Measurements from ENCODE around the gene SSBP3.

SSBP3 gene

GRCh38 chr1:54345116-54345515 lies 61.1 kb downstream of the SSBP3 start:
- Histone ChIP-seq H3K27ac (no peak overlapping the region), H3K9ac (ENCODE audit: insufficient read length) (no peak overlapping the region), H3K4me3 (no peak overlapping the region), H3K36me3 (ENCODE audit: insufficient read depth, low read length) (peaks cover 4% of the 10 kb centered on the region; the same call in 1 of the 2 replicates), H3K9me3 (ENCODE audit: low read depth, low read length) (no peaks in the 10 kb centered on the region)
- DNase-seq (ENCODE audit: low read depth, low spot score): no peak
- TF ChIP-seq POLR2AphosphoS5 (IDR thresholded peaks at IDR 0.05; ENCODE audit: borderline replicate concordance, low read depth, low read length): no peak
- no peak for TF ChIP-seq EZH2 (IDR thresholded peaks at IDR 0.05)
- TF ChIP-seq FOXP2 (optimal IDR thresholded peaks at IDR 0.05; ENCODE audit: control extremely low read depth, extremely low read length, insufficient read depth): no peak

DNA sequence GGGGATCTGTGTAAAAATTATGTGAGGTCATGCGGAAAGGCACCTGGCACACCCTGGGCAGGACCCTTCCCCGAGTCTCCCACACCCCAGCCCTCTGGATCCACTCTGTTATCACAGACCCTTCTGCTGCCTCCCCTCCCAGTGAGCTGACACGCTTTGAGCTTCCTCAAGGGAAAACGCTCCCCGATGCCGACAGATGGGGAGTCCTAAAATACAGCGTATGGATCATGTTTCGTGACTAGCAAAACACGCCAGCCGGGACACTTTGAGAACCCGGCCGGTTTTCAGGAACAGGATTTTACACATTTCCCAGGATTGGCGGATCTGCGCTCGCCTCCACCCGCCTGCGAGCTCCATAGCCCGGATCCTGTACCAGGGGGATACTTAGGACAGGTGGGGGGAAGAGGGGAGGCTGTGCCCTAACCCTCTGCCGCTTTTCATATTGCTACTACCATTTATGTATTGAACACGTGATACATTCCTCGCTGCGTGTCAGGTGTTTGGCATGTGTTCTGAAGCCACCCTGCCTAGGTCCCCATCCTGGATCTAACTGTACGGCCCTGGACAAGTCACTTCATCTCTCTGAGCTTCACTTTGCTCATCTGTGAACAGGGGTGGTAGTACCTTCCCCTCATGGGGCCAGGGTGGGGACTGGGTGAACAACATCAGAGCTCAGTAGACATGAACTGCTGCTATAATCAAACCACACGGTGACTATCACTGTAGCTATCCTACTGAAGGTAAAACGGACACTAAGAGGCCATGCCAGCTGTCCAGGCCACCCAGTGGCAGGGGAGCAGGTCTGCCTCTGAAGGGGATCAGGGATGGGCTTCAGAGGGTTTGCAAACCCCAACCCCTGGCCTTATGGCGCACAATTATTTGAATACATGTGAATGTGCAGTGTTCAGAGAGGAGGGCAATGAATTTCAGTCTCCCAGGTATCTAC lies 63.2 kb downstream of the SSBP3 start:
- no peak overlapping the region for H3K9ac ChIP-seq (ENCODE audit: insufficient read length)
- DNase-seq (ENCODE audit: low read depth, low spot score): no peak
- H3K27ac ChIP-seq: no peak overlapping the region

GRCh38 chr1:54342288-54342687 lies 63.9 kb downstream of the SSBP3 start:
- H3K27ac ChIP-seq: no peak overlapping the region
- no peak for TF ChIP-seq POLR2AphosphoS5 (IDR thresholded peaks at IDR 0.05; ENCODE audit: borderline replicate concordance, low read depth, low read length)
- TF ChIP-seq EZH2 (IDR thresholded peaks at IDR 0.05): no peak
- no peak for TF ChIP-seq FOXP2 (optimal IDR thresholded peaks at IDR 0.05; ENCODE audit: control extremely low read depth, extremely low read length, insufficient read depth)
- DNase-seq (ENCODE audit: low read depth, low spot score): no peak
- H3K9me3 ChIP-seq (ENCODE audit: low read depth, low read length): no peaks in the 10 kb centered on the region
- H3K9ac ChIP-seq (ENCODE audit: insufficient read length): no peak overlapping the region
- H3K4me3 ChIP-seq: no peak overlapping the region
- H3K36me3 ChIP-seq (ENCODE audit: insufficient read depth, low read length): no peaks in the 10 kb centered on the region

More for the DNA sequence above, 63.2 kb downstream of the SSBP3 start:
- Histone ChIP-seq H3K9me3 (ENCODE audit: low read depth, low read length) (no peaks in the 10 kb centered on the region), H3K36me3 (ENCODE audit: insufficient read depth, low read length) (no peaks in the 10 kb centered on the region), H3K4me3 (no peak overlapping the region)
- no peak for TF ChIP-seq POLR2AphosphoS5 (IDR thresholded peaks at IDR 0.05; ENCODE audit: borderline replicate concordance, low read depth, low read length)
- TF ChIP-seq FOXP2 (optimal IDR thresholded peaks at IDR 0.05; ENCODE audit: control extremely low read depth, extremely low read length, insufficient read depth): no peak
- no peak for TF ChIP-seq EZH2 (IDR thresholded peaks at IDR 0.05)

DNA sequence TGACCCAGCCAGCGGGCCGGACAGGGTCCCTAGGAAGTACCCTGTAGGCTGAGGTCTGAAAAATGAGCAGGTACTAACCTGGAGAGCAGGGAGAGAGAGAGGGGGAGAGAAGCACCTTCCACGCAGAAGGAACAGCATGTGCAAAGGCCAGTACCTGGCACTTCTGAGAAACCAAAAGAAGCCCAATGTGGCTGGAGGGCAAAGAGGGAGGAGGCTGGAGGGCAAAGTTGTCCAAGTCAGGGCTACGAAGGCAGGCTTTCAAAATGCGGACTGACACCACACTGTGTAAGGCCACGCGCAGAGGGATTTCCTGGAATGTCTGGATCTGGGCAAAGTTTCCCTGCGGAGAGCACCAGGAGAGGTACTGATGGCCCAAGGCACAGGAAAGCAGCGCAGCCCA lies 64.4 kb downstream of the SSBP3 start:
- H3K27ac ChIP-seq: no peak overlapping the region
- H3K9me3 ChIP-seq (ENCODE audit: low read depth, low read length): no peaks in the 10 kb centered on the region
- TF ChIP-seq EZH2 (IDR thresholded peaks at IDR 0.05): no peak
- TF ChIP-seq POLR2AphosphoS5 (IDR thresholded peaks at IDR 0.05; ENCODE audit: borderline replicate concordance, low read depth, low read length): no peak
- no peak for TF ChIP-seq FOXP2 (optimal IDR thresholded peaks at IDR 0.05; ENCODE audit: control extremely low read depth, extremely low read length, insufficient read depth)
- DNase-seq (ENCODE audit: low read depth, low spot score): no peak
- H3K36me3 ChIP-seq (ENCODE audit: insufficient read depth, low read length): no peaks in the 10 kb centered on the region
- H3K9ac ChIP-seq (ENCODE audit: insufficient read length): no peak overlapping the region
- no peak overlapping the region for H3K4me3 ChIP-seq

GRCh38 chr1:54340878-54341277 lies 65.3 kb downstream of the SSBP3 start:
- no peaks in the 10 kb centered on the region for H3K36me3 ChIP-seq (ENCODE audit: insufficient read depth, low read length)
- H3K9ac ChIP-seq (ENCODE audit: insufficient read length): no peak overlapping the region
- no peaks in the 10 kb centered on the region for H3K9me3 ChIP-seq (ENCODE audit: low read depth, low read length)
- H3K27ac ChIP-seq: no peak overlapping the region
- no peak for DNase-seq (ENCODE audit: low read depth, low spot score)
- TF ChIP-seq POLR2AphosphoS5 (IDR thresholded peaks at IDR 0.05; ENCODE audit: borderline replicate concordance, low read depth, low read length) (no peak), EZH2 (IDR thresholded peaks at IDR 0.05) (no peak), FOXP2 (optimal IDR thresholded peaks at IDR 0.05; ENCODE audit: control extremely low read depth, extremely low read length, insufficient read depth) (no peak)
- no peak overlapping the region for H3K4me3 ChIP-seq

- no peaks in the 10 kb centered on the region for H3K9me3 ChIP-seq (ENCODE audit: low read depth, low read length)
- H3K27ac ChIP-seq: no peak overlapping the region
- H3K4me3 ChIP-seq: no peak overlapping the region
- no peak for DNase-seq (ENCODE audit: low read depth, low spot score)
- H3K9ac ChIP-seq (ENCODE audit: insufficient read length): no peak overlapping the region
- TF ChIP-seq FOXP2 (optimal IDR thresholded peaks at IDR 0.05; ENCODE audit: control extremely low read depth, extremely low read length, insufficient read depth): no peak
- TF ChIP-seq POLR2AphosphoS5 (IDR thresholded peaks at IDR 0.05; ENCODE audit: borderline replicate concordance, low read depth, low read length): no peak
- no peak for TF ChIP-seq EZH2 (IDR thresholded peaks at IDR 0.05)
- H3K36me3 ChIP-seq (ENCODE audit: insufficient read depth, low read length): no peaks in the 10 kb centered on the region
These were observed 65.8 kb downstream of the SSBP3 start for GRCh38 chr1:54340434-54340833.

DNA sequence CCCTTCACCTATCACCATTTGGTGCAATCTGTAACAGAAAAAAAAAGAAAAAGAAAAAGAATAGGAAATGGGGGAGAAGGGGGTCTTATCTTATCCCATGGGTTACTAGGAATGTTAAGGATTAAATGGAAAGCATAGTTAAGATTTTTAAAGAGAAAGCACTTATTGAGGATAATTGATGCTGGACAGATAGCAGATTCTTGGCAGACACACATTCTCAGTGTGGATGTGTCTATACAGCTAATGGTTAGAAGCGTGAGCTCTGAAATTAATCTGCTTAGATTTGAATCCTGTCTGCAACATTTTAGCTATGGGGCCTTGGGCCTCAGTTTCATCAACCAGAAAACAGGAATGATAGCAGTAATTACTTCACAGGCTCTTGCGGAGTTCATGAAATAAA lies 67.1 kb downstream of the SSBP3 start:
- Histone ChIP-seq H3K27ac (no peak overlapping the region), H3K4me3 (no peak overlapping the region), H3K9ac (ENCODE audit: insufficient read length) (no peak overlapping the region), H3K36me3 (ENCODE audit: insufficient read depth, low read length) (no peaks in the 10 kb centered on the region), H3K9me3 (ENCODE audit: low read depth, low read length) (no peaks in the 10 kb centered on the region)
- DNase-seq (ENCODE audit: low read depth, low spot score): no peak
- no peak for TF ChIP-seq EZH2 (IDR thresholded peaks at IDR 0.05)
- TF ChIP-seq POLR2AphosphoS5 (IDR thresholded peaks at IDR 0.05; ENCODE audit: borderline replicate concordance, low read depth, low read length): no peak
- TF ChIP-seq FOXP2 (optimal IDR thresholded peaks at IDR 0.05; ENCODE audit: control extremely low read depth, extremely low read length, insufficient read depth): no peak

DNA sequence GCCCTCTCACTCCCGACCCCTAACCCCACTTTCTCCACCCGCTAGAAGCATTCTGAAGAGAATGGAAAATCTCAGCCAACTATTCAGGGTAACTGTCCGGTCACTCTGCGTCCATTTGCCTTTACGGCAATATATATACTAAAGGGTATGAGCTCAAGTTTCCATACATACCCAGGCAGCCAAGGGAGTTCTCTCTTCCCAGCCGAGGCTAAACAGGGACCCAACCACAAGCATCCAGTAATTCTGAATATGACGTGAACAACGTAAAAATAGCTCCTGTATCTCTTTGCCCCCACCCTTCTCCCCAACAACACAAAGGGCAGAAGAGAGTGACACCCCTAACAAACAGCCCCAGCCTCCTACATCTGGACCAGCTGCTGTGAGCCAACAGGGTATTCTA lies 67.7 kb downstream of the SSBP3 start:
- H3K9me3 ChIP-seq (ENCODE audit: low read depth, low read length): no peaks in the 10 kb centered on the region
- DNase-seq (ENCODE audit: low read depth, low spot score): no peak
- no peak overlapping the region for H3K4me3 ChIP-seq
- no peak overlapping the region for H3K27ac ChIP-seq
- TF ChIP-seq FOXP2 (optimal IDR thresholded peaks at IDR 0.05; ENCODE audit: control extremely low read depth, extremely low read length, insufficient read depth) (no peak), POLR2AphosphoS5 (IDR thresholded peaks at IDR 0.05; ENCODE audit: borderline replicate concordance, low read depth, low read length) (no peak), EZH2 (IDR thresholded peaks at IDR 0.05) (no peak)
- H3K36me3 ChIP-seq (ENCODE audit: insufficient read depth, low read length): no peaks in the 10 kb centered on the region
- no peak overlapping the region for H3K9ac ChIP-seq (ENCODE audit: insufficient read length)
